GM23248 (cell line): ENCODE data around the gene ZBTB12.

Source experiments
- EZH2 ChIP-seq: fragments of 200-600 bp; sonication (generic); IDR thresholded peaks from 2 replicates; pipeline ENCODE4 v1.6.1; 2018; ENCODE audit warnings: antibody characterized with exemption, mild to moderate bottlenecking; ENCODE audit not compliant: insufficient read depth, poor library complexity, severe bottlenecking
- EZH2phosphoT487 ChIP-seq: fragments of 200-600 bp; sonication (generic); IDR thresholded peaks from 2 replicates; pipeline ENCODE4 v1.6.1; 2018; ENCODE audit warnings: antibody characterized with exemption, moderate library complexity, mild to moderate bottlenecking, low read depth; ENCODE audit not compliant: insufficient read depth

DNA sequence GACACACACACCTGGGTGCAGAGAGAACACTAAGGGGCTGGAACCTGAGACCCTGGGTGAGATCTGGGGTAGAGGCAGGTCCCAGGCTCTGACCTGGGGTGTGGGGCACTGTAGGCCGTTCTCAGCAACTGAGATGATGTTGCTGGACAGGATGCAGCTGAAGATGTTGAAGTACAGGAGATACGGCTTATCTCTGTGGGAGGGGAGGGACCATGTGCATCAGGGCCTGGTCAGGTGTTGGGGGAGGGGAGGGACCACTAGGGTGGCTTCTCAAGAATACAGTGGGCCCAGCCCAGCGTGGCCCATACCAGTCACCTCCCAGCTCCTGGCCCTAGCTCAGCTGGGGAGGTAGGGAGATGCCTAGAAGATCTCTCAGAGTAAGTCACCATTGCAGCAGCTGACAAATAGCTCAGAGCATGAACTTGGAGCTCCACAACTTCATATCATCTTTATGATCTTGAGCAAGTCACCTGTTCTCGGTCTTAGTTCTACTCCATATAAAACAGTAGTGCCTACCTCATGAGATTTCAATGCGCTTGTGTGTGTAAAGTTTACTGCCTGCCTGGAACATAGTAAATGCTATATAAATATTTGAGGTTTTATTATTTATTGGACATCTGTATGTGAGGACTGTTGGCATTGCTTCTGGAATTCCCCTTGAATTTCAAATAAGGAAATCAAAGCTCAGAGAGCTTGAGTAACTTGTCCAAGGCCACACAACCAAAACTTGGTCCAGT lies 26.9 kb downstream of the ZBTB12 start:
- TF ChIP-seq EZH2: no peak
- TF ChIP-seq EZH2phosphoT487: no peak
